ENCODE data around the gene POLR2A. TPM values are rescaled to one million over a fixed set of nuclear protein-coding genes. Genes with fewer than 3 reads are reported as not detected.

The POLR2A gene
- total and polyA plus RNA-seq, 2 of the 13 experiments (the other 11 are each of a cell fraction or from before 2014, with no cell fraction given): 17.8 to 18.3 TPM

DNA sequence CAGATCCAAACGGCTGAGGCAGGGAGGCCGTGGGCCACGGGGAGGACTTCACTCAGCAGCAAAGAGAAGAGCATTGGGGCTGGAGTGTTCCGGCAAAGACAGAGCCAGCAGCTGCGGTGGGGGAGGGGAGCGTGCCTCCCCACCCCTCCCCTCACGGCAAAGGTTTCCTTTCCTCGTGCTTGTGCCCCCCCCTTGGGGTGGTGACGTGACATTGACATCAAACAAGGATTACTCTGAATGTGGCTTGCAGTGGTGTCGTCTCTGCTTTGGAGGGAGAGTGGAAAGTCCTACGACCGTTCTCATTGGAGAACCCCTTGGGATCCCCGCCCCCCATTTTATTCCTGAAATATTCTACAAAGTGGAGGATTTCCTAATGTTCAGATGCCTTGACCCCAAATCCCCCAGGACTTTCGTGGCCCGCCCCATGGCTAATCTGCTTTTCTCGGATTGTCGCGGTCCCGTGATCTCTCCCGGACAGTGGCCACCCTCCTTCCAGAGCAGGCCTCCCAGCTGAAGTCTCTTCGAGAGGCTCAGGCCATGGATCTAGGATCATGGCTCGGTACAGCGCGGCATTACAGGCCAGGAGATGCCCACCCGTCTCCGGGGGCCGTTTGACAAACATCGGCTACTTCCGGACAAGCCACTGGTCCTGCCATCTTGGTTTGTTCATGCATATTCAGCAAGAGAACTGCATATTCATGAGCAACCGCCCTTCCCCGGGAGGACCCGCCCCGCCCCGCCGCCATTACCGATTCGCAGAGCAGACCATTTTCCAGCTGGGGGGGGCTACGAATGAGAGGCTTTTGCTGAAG is 705 bp upstream of the POLR2A start (continued):
- TF ChIP-seq SP5 (CRISPR knock-in tag; IDR thresholded peaks at IDR 0.05; ENCODE audit: borderline replicate concordance, low read depth) (no peak), RAD51 (IDR thresholded peaks at IDR 0.05; ENCODE audit: borderline replicate concordance) (no peak), ZNF556 (CRISPR knock-in tag; IDR thresholded peaks at IDR 0.05; ENCODE audit: borderline replicate concordance) (0 out of 2 replicates have a peak, but pooled peaks have one; percentile 18), ZNF230 (CRISPR knock-in tag; IDR thresholded peaks at IDR 0.05) (no peak), ZNF34 (CRISPR knock-in tag; IDR thresholded peaks at IDR 0.05; ENCODE audit: borderline replicate concordance) (no peak), ZNF614 (CRISPR knock-in tag; IDR thresholded peaks at IDR 0.05; ENCODE audit: borderline replicate concordance) (no peak), ZNF337 (CRISPR knock-in tag; IDR thresholded peaks at IDR 0.05; ENCODE audit: borderline replicate concordance, low read depth) (peak; percentile 83; the same call in 1 of the 2 replicates), ZBTB7A (CRISPR knock-in tag; IDR thresholded peaks at IDR 0.05) (no peak), ZNF747 (CRISPR knock-in tag; IDR thresholded peaks at IDR 0.05; ENCODE audit: borderline replicate concordance) (peak; percentile 62; the same call in 1 of the 2 replicates), ZNF879 (CRISPR knock-in tag; IDR thresholded peaks at IDR 0.05) (no peak), SKI (IDR thresholded peaks at IDR 0.05; ENCODE audit: partially characterized antibody) (peak; percentile 99), PAWR (CRISPR knock-in tag; IDR thresholded peaks at IDR 0.05; ENCODE audit: borderline replicate concordance) (no peak), ZNF781 (CRISPR knock-in tag; IDR thresholded peaks at IDR 0.05; ENCODE audit: borderline replicate concordance, not compliant biosample characterization) (no peak), HES4 (CRISPR knock-in tag; IDR thresholded peaks at IDR 0.05; ENCODE audit: borderline replicate concordance) (no peak), ZFP90 (CRISPR knock-in tag; IDR thresholded peaks at IDR 0.05; ENCODE audit: borderline replicate concordance) (no peak), ZNF460 (CRISPR knock-in tag; IDR thresholded peaks at IDR 0.05; ENCODE audit: borderline replicate concordance) (no peak), U2AF1 (optimal IDR thresholded peaks at IDR 0.05; ENCODE audit: low read depth, low read length) (no peak), ZNF143 (CRISPR knock-in tag; IDR thresholded peaks at IDR 0.05) (no peak), ATF7-NPFF (CRISPR knock-in tag; IDR thresholded peaks at IDR 0.05; ENCODE audit: low read depth) (no peak), NFRKB (IDR thresholded peaks at IDR 0.05) (no peak), SOX6 (IDR thresholded peaks at IDR 0.05) (no peak), SOX6 (CRISPR knock-in tag; IDR thresholded peaks at IDR 0.05) (peak; percentile 28; the same call in 1 of the 2 replicates), JUNB (CRISPR knock-in tag; IDR thresholded peaks at IDR 0.05; ENCODE audit: borderline replicate concordance) (no peak), SPEN (CRISPR knock-in tag; IDR thresholded peaks at IDR 0.05; ENCODE audit: low read depth) (peak; percentile 14; the same call in 1 of the 2 replicates), THAP9 (CRISPR knock-in tag; IDR thresholded peaks at IDR 0.05; ENCODE audit: borderline replicate concordance) (peak; percentile 72), KAT8 (CRISPR knock-in tag; IDR thresholded peaks at IDR 0.05) (peak; percentile 44; the same call in 1 of the 2 replicates)
- TF ChIP-seq, protein P1, sequence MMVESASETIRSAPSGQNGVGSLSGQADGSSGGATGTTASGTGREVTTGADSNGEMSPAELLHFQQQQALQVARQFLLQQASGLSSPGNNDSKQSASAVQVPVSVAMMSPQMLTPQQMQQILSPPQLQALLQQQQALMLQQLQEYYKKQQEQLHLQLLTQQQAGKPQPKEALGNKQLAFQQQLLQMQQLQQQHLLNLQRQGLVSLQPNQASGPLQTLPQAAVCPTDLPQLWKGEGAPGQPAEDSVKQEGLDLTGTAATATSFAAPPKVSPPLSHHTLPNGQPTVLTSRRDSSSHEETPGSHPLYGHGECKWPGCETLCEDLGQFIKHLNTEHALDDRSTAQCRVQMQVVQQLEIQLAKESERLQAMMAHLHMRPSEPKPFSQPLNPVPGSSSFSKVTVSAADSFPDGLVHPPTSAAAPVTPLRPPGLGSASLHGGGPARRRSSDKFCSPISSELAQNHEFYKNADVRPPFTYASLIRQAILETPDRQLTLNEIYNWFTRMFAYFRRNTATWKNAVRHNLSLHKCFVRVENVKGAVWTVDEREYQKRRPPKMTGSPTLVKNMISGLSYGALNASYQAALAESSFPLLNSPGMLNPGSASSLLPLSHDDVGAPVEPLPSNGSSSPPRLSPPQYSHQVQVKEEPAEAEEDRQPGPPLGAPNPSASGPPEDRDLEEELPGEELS (CRISPR knock-in tag; IDR thresholded peaks at IDR 0.05): peak; percentile 15

Data from HepG2 (cell line).